Fibroblast of upper back skin (primary cell): ENCODE data around the gene HOXD1.
A peak's percentile ranks its signal among the peaks of the same experiment; 100 is the strongest.

ENCODE experiments used
- DNase-seq: peaks from one replicate; pipeline ENCODE4 v3.0.0-alpha.2; 2013

The HOXD1 gene

GRCh38 chr2:176167398-176167797 lies 21.1 kb upstream of the HOXD1 start:
- DNase-seq, result peak; percentile 69

DNA sequence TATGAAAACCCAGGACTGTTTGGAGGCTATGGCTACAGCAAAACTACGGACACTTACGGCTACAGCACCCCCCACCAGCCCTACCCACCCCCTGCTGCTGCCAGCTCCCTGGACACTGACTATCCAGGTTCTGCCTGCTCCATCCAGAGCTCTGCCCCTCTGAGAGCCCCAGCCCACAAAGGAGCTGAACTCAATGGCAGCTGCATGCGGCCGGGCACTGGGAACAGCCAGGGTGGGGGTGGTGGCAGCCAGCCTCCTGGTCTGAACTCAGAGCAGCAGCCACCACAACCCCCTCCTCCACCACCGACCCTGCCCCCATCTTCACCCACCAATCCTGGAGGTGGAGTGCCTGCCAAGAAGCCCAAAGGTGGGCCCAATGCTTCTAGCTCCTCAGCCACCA lies 19.3 kb upstream of the HOXD1 start:
- DNase-seq, result no peak

- no peak for DNase-seq
Observed at GRCh38 chr2:176169711-176170110, 18.8 kb upstream of the HOXD1 start.

GRCh38 chr2:176170602-176171305 lies 17.7 kb upstream of the HOXD1 start:
- DNase-seq, result no peak

DNA sequence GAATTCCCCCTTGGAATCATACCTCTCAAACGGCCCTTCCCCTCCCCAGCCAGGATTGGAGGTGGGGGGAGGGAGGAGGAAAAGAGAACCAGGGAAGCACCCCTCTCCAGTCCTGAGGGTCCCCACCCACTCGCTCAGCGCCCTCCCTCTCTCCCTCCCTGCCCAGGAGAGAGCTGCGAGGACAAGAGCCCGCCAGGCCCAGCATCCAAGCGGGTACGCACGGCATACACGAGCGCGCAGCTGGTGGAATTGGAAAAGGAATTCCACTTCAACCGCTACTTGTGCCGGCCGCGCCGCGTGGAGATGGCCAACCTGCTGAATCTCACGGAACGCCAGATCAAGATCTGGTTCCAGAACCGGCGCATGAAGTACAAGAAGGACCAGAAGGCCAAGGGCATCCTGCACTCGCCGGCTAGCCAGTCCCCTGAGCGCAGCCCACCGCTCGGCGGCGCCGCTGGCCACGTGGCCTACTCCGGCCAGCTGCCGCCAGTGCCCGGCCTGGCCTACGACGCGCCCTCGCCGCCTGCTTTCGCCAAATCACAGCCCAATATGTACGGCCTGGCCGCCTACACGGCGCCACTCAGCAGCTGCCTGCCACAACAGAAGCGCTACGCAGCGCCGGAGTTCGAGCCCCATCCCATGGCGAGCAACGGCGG lies 17.0 kb upstream of the HOXD1 start:
- no peak for DNase-seq

- DNase-seq, result no peak
Observed at GRCh38 chr2:176172007-176172894, 16.2 kb upstream of the HOXD1 start.

- DNase-seq, result no peak
Observed at GRCh38 chr2:176172895-176173566, 15.4 kb upstream of the HOXD1 start.

- DNase-seq, result no peak
Observed at GRCh38 chr2:176173567-176174381, 14.7 kb upstream of the HOXD1 start.

DNA sequence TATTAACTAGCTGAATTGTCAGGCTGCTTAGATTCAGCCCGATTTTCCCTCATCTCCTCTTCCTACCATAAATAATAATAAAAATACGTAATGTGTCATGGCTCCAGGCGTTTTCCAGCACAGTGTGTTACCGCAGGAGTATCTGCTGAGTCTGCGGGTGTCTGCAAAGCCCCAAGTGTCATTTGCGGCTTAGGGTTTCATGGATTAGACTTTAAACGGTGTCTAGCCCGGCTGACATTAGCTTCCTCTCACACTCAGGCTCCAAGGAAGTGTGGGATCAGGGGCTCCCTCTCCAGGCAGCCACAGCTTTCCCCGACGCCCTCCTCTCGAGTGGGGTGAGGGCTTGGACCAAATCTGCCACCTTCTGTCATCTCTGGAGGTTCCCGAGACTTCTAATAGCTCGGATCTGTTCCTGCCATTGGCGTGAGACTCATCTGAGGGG lies 14.1 kb upstream of the HOXD1 start:
- peak; percentile 51 for DNase-seq

GRCh38 chr2:176174824-176175708 lies 13.4 kb upstream of the HOXD1 start:
- DNase-seq, result no peak

DNA sequence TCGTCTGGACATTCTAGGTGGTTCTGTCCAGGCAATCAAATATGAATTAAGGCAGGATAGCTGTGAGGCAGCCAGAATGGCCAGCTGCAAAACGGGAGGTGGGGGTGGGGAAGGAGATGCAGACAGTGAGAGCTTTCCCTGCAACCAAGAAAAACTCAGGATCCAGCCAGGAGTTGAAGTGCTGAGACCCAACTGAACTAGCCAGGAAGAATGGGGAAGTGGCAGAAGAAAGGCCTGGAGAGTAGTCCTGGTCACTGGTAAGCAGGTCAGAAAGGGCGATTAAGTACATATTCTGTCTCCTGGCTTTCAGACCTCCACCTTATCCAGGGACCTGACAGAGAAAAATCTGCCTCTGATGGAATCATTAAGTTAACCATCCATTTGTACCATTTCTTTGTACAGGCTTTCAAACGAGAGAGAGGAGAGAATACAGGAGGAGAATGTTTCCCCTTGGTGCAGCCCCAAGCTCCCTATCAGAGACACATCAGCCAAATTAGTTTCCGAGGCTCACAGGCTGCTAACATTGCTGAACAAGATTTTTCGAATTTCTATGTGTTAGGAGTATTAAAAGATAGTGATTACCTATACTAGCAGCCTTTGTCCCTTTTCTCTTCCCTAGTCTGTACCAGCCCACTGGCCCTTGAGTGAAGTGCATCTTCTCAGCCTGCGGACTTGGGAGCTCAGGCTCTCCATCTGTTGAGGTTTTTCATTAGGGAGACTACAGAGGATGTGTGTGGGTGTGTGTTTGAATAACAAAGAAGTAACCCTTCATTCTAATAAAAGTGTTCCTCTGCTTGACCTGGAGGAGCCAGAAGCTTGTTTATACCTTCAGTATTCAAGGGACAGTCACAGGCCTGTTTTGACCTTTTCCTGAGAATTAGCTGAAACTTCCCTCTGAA lies 12.5 kb upstream of the HOXD1 start:
- no peak for DNase-seq

DNA sequence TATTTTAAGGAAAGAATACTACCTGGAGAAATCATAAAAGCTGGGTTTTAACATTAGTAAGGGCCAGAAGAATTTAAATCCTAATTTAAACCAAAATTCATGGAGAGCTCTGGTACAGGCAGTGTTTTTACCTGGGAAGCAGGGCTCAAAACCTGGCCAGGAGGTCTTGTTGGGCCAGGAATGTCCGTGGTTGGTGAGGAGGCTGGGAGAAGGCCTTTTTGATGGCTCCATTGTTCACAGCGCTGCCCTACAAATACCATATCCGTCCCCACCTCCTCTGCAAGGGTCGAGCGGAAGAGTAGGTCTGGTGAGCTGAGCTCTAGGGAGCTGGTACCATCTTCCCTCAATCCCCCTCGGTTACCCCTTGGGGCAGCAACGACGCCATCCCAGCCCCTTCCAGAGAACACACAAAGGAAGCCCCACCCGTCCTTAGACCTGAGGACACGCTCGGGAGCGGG lies 10.9 kb upstream of the HOXD1 start:
- no peak for DNase-seq

DNA sequence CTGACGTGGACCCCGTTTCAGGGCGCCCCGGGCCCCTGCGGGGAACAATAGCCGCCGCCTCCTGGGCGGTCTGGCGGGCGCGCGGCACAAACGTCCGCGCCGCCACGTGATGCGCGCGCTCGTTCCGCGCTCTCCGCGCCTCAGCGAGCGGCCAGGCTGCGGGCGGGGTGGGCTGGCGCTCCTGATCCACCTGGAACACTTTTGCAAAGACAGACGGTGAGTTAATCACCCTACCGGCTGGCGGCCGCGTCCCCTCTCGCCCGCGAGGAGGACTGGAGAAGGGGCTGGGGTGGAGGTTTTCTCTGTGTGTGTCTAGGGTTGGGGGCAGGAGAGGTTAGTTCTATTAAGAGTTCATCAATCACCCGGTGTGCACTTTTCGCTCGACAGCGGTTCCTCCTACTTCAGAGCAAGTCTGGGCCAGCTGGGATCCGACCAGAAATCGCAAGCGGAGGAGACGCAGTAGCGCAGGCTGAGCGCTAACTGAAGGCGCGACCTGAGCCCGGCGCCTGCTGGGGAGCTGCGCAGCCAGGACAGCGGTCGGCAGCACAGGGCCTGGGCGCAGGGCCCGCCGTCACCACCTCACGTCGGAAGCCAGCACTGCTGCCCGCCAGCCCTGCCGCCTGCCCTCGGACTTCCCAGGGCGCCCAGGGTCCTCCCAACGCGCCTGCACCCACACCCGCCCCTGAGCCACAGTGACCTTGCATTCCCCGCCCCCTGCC lies 10.3 kb upstream of the HOXD1 start:
- DNase-seq, result peak; percentile 92

GRCh38 chr2:176178757-176179295 lies 9.6 kb upstream of the HOXD1 start:
- no peak for DNase-seq

GRCh38 chr2:176181551-176181950 lies 6.9 kb upstream of the HOXD1 start:
- no peak for DNase-seq

- no peak for DNase-seq
Observed at GRCh38 chr2:176182671-176183070, 5.8 kb upstream of the HOXD1 start.

GRCh38 chr2:176184749-176185148 lies 3.7 kb upstream of the HOXD1 start:
- no peak for DNase-seq

DNA sequence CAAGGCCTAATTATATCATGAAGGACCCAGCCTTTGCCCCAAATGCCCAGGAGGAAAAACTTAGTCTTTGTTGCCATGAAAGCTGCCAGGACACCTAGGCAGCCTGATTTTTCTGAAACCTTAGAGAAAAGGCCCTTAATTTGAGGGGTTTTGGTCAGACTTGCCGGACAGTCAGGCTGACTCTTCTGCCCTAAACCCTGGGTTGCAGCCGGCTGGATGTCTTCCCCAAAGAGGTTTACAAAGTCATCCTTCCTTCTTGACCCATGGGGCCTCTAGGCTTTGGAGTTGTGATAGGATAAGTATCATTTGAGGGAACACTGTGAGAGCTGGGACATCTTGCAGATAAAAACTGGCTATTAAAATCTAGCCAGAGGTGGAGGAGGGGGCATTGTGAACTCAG lies 2.4 kb upstream of the HOXD1 start:
- no peak for DNase-seq
